Pericardium fibroblast (primary cell): ENCODE results near the gene MAPK9. TPM values are rescaled to one million over a fixed set of nuclear protein-coding genes. Genes with fewer than 3 reads are reported as not detected.

Source experiments
- total RNA-seq: library from RNA; depleted of rRNA; stranded (reverse); fragments of >200 nt; gene quantifications from 2 replicates; pipeline ENCODE4 v1.2.3, GENCODE V29; 2015

Gene MAPK9
- 16.3 and 20.4 TPM in 2 replicates for total RNA-seq

GRCh38 chr5:180291943-180292831 lies at the start of gene MAPK9:
MAPK9 (minus strand) TSS chr5:180292083; CDS start chr5:180280561, 11,522 bp downstream.

GRCh38 chr5:180209137-180209581 lies 82.7 kb downstream of the MAPK9 start, which contains the start of gene RASGEF1C:
RASGEF1C (minus strand) TSS chr5:180209211; CDS start chr5:180138052, 71,159 bp downstream.

Other genes with a start within 250 kb of the MAPK9 start
- gene RNF130, start 220.3 kb downstream of the MAPK9 start, total RNA-seq = 41.5 and 61.8 TPM in 2 replicates
- 0.35 TPM in 1 of 2 replicates, not detected in the other for gene RASGEF1C, start 82.9 kb downstream of the MAPK9 start, total RNA-seq
- 41.0 and 72.4 TPM in 2 replicates for gene GFPT2, start 61.3 kb upstream of the MAPK9 start, total RNA-seq
- 7.2 and 7.4 TPM in 2 replicates for gene CNOT6, start 202.3 kb upstream of the MAPK9 start, total RNA-seq